GM18520 (cell line): ENCODE data around the gene SPOUT1.
A peak's percentile ranks its signal among the peaks of the same experiment; 100 is the strongest.
"Not testable (repeated sequence)": the region's sequence is repeated elsewhere in the genome, so short reads cannot be mapped to it uniquely, and the experiment has no call there.

Source experiments
- ATAC-seq: cut with Tn5 transposase; IDR thresholded peaks from one replicate; pipeline ENCODE4 v1.9.1; 2021; ENCODE audit not compliant: unreplicated experiment

Gene SPOUT1

DNA sequence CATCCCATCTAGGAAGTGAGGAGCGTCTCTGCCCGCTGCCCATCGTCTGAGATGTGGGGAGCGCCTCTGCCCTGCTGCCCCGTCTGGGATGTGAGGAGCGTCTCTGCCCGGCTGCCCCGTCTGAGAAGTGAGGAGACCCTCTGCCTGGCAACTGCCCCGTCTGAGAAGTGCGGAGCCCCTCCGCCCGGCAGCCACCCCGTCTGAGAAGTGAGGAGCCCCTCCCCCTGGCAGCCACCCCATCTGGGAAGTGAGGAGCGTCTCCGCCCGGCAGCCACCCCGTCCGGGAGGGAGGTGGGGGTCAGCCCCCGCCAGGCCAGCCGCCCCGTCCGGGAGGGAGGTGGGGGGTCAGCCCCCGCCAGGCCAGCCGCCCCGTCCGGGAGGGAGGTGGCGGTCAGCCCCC is 49.5 kb downstream of the SPOUT1 start:
- ATAC-seq: not testable (repeated sequence)

GRCh38 chr9:128774804-128775203 is 54.8 kb downstream of the SPOUT1 start:
- ATAC-seq: no peak

DNA sequence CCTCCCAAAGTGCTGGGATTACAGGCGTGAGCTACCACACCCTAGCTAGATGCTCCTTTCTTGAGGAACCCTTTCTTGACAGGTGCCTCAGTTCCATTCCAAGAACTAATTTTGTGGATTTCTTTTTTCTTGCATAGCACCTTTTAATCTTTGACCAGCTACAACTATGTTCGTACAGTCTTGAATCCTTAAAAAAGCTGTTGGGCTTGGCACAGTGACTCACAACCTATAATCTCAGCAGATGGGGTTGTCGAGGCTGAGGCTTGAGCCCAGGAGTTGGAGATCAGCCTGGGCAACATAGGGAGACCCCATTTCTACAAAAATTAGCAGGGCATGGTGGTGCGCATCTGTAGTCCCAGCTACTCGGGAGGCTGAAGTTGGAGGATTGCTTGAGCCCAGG is 56.5 kb downstream of the SPOUT1 start:
- ATAC-seq: no peak

DNA sequence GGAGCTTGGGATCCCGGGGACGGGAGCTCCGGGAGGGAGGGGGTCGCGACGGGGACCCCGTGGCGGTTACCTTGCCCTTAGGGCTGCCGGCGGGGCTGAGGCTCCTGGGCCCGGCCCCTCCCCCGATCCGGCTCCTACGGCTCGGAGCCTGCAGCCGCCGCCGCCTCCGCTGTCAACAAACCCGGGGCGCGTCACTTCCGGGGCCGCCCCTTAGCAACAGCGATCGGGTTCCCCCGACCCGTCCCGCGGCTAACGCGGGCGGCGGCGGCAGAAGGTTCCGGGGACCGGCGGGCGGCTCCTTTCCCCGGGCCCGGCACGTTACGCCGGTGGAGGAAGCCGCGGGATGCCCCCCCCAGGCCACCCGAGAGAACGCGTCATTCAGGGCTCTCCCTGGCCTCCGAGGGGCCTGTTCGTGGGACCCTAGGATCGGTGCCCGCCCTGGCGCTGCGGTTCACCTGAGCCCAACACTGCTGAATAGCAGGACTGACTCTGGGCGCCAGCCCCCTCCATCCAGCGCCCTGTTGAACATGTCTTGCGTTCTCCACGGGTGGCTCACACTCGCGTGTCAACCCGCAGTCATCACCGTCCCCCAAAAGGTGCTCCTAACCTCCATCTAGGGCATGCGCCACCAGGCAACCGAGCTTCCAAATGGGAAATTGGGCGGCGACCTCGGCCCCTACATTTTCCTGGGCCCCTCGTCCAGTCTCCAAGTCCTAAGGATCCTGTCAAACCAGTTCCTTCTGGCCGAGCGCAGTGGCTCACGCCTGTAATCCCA is 57.7 kb downstream of the SPOUT1 start, which contains the start of gene ZER1:
TSS of gene ZER1 (minus strand) at position 183 of the 775 bp plus-strand sequence. CDS start 16,362 bp downstream, outside the sequence.
- ATAC-seq: peak; percentile 85

DNA sequence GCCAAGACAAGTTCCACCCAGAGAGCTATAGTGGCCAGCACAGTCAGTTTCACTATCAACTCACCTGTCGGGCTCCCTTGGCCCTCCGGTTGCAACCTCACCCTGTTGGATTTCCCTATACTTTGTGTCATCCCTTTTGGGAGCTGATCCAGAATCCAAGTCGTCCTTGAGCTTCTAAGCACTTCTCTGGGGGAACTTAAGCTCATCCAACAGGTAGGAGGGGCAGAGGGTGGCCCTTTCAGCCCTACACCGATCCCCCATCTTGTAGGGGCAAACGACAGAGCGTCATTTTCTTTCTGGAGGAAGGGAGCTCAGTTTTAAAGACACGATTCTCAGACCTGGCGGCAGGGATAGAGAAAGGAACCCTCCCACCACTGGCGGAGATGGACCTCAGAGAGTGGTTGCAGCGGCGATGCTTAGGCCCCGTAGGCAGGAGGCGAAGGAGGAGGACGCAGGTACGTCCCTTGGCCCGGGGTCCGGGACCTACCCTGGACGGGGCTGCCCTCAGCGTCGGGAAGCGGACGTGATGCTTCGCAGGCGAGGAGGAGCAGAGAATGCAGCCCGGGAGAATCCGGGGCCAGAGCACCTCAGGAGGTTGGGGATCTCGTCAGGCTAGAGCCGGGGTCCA is 58.4 kb downstream of the SPOUT1 start:
- no peak for ATAC-seq

- no peak for ATAC-seq
These were observed 59.1 kb downstream of the SPOUT1 start for GRCh38 chr9:128770286-128771030.
